ENCODE data around the gene SPOCK3. TPM values are rescaled to one million over a fixed set of nuclear protein-coding genes. Genes with fewer than 3 reads are reported as not detected.

Gene SPOCK3
- total RNA-seq, 1 experiment from 2014 or later, result 1.9 TPM

DNA sequence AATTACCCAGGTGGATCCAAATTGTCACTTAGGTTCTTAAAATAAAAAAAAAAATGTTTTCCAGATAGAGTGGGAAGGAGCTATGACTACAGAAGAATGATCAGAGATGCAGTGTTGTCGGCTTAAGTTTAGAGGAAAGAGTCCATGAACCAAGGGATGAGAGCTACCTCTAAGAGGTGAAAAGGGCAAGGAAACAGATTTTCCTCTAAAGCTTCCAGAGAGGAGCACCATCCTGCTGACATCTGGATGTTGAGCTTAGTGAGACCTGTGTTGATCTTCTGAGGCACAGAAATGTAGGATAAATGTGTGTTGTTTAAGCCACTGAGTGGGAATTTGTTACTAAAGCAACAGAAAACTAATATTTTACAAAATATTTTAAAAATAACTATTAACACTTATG lies 498.7 kb downstream of the SPOCK3 start:
- ATAC-seq, result no peak
- Histone ChIP-seq H4K20me1 (ENCODE audit: low read length) (no peaks in the 10 kb centered on the region), H3K4me1 (ENCODE audit: insufficient read depth, low read length) (no peaks in the 10 kb centered on the region), H2AFZ (ENCODE audit: low read length) (no peak overlapping the region), H3K9me2 (replicated peaks; ENCODE audit: low read length) (no peaks in the 10 kb centered on the region), H3K27ac (ENCODE audit: low read length) (no peak overlapping the region), H3K9ac (ENCODE audit: low read length) (no peak overlapping the region), H3K27me3 (ENCODE audit: low read length) (no peaks in the 10 kb centered on the region), H3K79me2 (ENCODE audit: low read length) (no peaks in the 10 kb centered on the region), H3F3A (ENCODE audit: low read length, unreplicated experiment) (no peaks in the 10 kb centered on the region), H3K4me2 (ENCODE audit: low read length) (no peak overlapping the region), H3K36me3 (ENCODE audit: low read depth, low read length) (no peaks in the 10 kb centered on the region), H3K9me3 (ENCODE audit: low read length) (no peaks in the 10 kb centered on the region), H3K4me3 (ENCODE audit: low read length) (no peak overlapping the region)
- no TSS peak for BruUV-seq (replicated peaks)
- no peak for DNase-seq
- ChIA-PET CTCF (no interaction called here), POLR2A (ENCODE audit: unreplicated experiment) (no interaction called here)
- intact Hi-C loops (cut with micrococcal nuclease), result no loop called here
- TF ChIP-seq, protein P1, sequence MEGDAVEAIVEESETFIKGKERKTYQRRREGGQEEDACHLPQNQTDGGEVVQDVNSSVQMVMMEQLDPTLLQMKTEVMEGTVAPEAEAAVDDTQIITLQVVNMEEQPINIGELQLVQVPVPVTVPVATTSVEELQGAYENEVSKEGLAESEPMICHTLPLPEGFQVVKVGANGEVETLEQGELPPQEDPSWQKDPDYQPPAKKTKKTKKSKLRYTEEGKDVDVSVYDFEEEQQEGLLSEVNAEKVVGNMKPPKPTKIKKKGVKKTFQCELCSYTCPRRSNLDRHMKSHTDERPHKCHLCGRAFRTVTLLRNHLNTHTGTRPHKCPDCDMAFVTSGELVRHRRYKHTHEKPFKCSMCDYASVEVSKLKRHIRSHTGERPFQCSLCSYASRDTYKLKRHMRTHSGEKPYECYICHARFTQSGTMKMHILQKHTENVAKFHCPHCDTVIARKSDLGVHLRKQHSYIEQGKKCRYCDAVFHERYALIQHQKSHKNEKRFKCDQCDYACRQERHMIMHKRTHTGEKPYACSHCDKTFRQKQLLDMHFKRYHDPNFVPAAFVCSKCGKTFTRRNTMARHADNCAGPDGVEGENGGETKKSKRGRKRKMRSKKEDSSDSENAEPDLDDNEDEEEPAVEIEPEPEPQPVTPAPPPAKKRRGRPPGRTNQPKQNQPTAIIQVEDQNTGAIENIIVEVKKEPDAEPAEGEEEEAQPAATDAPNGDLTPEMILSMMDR (conservative IDR thresholded peaks at IDR 0.05; ENCODE audit: low read depth, low read length), result no peak
- TF ChIP-seq EZH2 (IDR thresholded peaks at IDR 0.05; ENCODE audit: low read length, unreplicated experiment), result no peak
- TF ChIP-seq EZH2phosphoT487 (IDR thresholded peaks at IDR 0.05; ENCODE audit: borderline replicate concordance, low read length), result no peak

DNA sequence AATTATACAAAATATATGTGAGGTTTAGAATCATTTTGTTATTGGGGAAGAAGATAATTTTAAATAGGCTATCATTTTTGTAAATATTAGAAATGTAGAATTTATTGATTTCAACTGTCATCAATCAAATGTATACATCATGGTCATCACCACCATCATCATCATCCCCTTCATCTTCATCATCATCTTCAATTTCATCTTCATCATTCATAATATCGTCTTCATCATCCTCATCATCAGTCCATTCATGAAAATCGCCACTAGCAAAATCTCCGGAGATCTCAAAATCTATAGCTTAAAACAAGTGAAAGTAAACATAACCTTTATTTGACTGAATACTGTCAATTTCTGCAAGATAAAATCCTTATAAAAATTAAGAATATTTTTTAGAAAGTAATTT lies 499.5 kb downstream of the SPOCK3 start:
- Histone ChIP-seq H3K4me3 (ENCODE audit: low read length) (no peak overlapping the region), H3K79me2 (ENCODE audit: low read length) (no peaks in the 10 kb centered on the region), H3K36me3 (ENCODE audit: low read depth, low read length) (no peaks in the 10 kb centered on the region), H3F3A (ENCODE audit: low read length, unreplicated experiment) (no peaks in the 10 kb centered on the region), H2AFZ (ENCODE audit: low read length) (no peak overlapping the region), H3K27me3 (ENCODE audit: low read length) (no peaks in the 10 kb centered on the region), H3K9me3 (ENCODE audit: low read length) (no peaks in the 10 kb centered on the region), H4K20me1 (ENCODE audit: low read length) (no peaks in the 10 kb centered on the region), H3K9ac (ENCODE audit: low read length) (no peak overlapping the region), H3K4me2 (ENCODE audit: low read length) (no peak overlapping the region), H3K27ac (ENCODE audit: low read length) (no peak overlapping the region), H3K9me2 (replicated peaks; ENCODE audit: low read length) (no peaks in the 10 kb centered on the region), H3K4me1 (ENCODE audit: insufficient read depth, low read length) (no peaks in the 10 kb centered on the region)
- ChIA-PET POLR2A (ENCODE audit: unreplicated experiment) (no interaction called here), CTCF (no interaction called here)
- no peak for DNase-seq
- no TSS peak for BruUV-seq (replicated peaks)
- TF ChIP-seq EZH2phosphoT487 (IDR thresholded peaks at IDR 0.05; ENCODE audit: borderline replicate concordance, low read length), result no peak
- TF ChIP-seq EZH2 (IDR thresholded peaks at IDR 0.05; ENCODE audit: low read length, unreplicated experiment), result no peak
- TF ChIP-seq, protein P1 (conservative IDR thresholded peaks at IDR 0.05; ENCODE audit: low read depth, low read length), result no peak
- intact Hi-C loops (cut with micrococcal nuclease), result no loop called here
- no peak for ATAC-seq

DNA sequence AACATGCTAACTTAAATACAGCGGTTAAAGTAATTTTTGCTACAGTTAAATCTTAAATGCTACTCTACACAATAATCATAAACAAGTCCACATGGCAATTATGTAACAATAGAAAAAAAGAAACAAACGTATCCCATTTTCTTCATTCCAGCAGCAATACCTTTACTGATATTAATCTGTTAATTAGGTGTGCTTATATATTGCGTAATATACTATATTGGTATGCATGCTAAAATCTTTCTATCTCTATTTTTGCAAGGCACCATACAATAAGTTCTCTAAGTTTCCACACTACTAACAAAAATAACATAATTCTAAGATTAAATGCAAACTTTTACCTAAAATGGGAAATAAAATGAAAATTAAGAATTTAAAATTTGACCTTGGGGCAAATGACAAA lies 500.6 kb downstream of the SPOCK3 start:
- Histone ChIP-seq H2AFZ (ENCODE audit: low read length) (no peak overlapping the region), H3K4me2 (ENCODE audit: low read length) (no peak overlapping the region), H3K79me2 (ENCODE audit: low read length) (no peaks in the 10 kb centered on the region), H3K9me3 (ENCODE audit: low read length) (no peaks in the 10 kb centered on the region), H3K27me3 (ENCODE audit: low read length) (no peaks in the 10 kb centered on the region), H4K20me1 (ENCODE audit: low read length) (no peaks in the 10 kb centered on the region), H3K4me1 (ENCODE audit: insufficient read depth, low read length) (no peaks in the 10 kb centered on the region), H3K27ac (ENCODE audit: low read length) (no peak overlapping the region), H3K36me3 (ENCODE audit: low read depth, low read length) (no peaks in the 10 kb centered on the region), H3K9me2 (replicated peaks; ENCODE audit: low read length) (no peaks in the 10 kb centered on the region), H3K9ac (ENCODE audit: low read length) (no peak overlapping the region), H3F3A (ENCODE audit: low read length, unreplicated experiment) (no peaks in the 10 kb centered on the region), H3K4me3 (ENCODE audit: low read length) (no peak overlapping the region)
- DNase-seq, result no peak
- no TSS peak for BruUV-seq (replicated peaks)
- ChIA-PET POLR2A (ENCODE audit: unreplicated experiment) (no interaction called here), CTCF (no interaction called here)
- intact Hi-C loops (cut with micrococcal nuclease), result no loop called here
- TF ChIP-seq, protein P1 (conservative IDR thresholded peaks at IDR 0.05; ENCODE audit: low read depth, low read length), result no peak
- no peak for TF ChIP-seq EZH2phosphoT487 (IDR thresholded peaks at IDR 0.05; ENCODE audit: borderline replicate concordance, low read length)
- TF ChIP-seq EZH2 (IDR thresholded peaks at IDR 0.05; ENCODE audit: low read length, unreplicated experiment), result no peak
- ATAC-seq, result no peak

Measured in PC-3 (cell line).